H9 (cell line): Measurements from ENCODE around the gene ALDH1A1. TPM values are rescaled to one million over a fixed set of nuclear protein-coding genes. Genes with fewer than 3 reads are reported as not detected.

Experiments used
- DNase-seq: peaks from one replicate; pipeline ENCODE4 v3.0.0-alpha.2; 2017
- H2AFZ ChIP-seq: one replicate; pipeline ENCODE4 v1.6.1; 2013; ENCODE audit warnings: mild to moderate bottlenecking, low read length, control low read depth, moderate library complexity
- H2AK5ac ChIP-seq: 2 replicates; pipeline ENCODE4 v1.6.1; 2013; ENCODE audit warnings: low read length, control low read depth, mixed read lengths; ENCODE audit not compliant: insufficient read length
- H2BK120ac ChIP-seq: one replicate; pipeline ENCODE4 v1.6.1; 2013; ENCODE audit warnings: low read depth, mild to moderate bottlenecking, low read length, control low read depth, inconsistent platforms; ENCODE audit not compliant: poor library complexity, severe bottlenecking
- H2BK12ac ChIP-seq: 2 replicates; pipeline ENCODE4 v1.6.1; 2013; ENCODE audit warnings: low read length, control low read depth, mixed read lengths, low read depth; ENCODE audit not compliant: insufficient read length
- H2BK15ac ChIP-seq: 2 replicates; pipeline ENCODE4 v1.6.1; 2013; ENCODE audit warnings: low read depth, low read length, control low read depth
- H2BK20ac ChIP-seq: one replicate; pipeline ENCODE4 v1.6.1; 2013; ENCODE audit warnings: low read depth, mild to moderate bottlenecking, low read length, control low read depth, inconsistent platforms; ENCODE audit not compliant: poor library complexity, severe bottlenecking
- H2BK5ac ChIP-seq: 2 replicates; pipeline ENCODE4 v1.6.1; 2013; ENCODE audit warnings: low read length, control low read depth, mixed read lengths; ENCODE audit not compliant: insufficient read length
- H3K14ac ChIP-seq: 2 replicates; pipeline ENCODE4 v1.6.1; 2013; ENCODE audit warnings: low read length, control low read depth; ENCODE audit not compliant: insufficient read depth
- H3K18ac ChIP-seq: 2 replicates; pipeline ENCODE4 v1.6.1; 2013; ENCODE audit warnings: low read depth, mild to moderate bottlenecking, mixed read lengths, low read length, control low read depth; ENCODE audit not compliant: insufficient read length
- H3K23ac ChIP-seq: 2 replicates; pipeline ENCODE4 v1.6.1; 2013; ENCODE audit warnings: low read length, control low read depth, mixed read lengths, low read depth; ENCODE audit not compliant: insufficient read length
- H3K23me2 ChIP-seq: 2 replicates; pipeline ENCODE4 v1.6.1; 2013; ENCODE audit warnings: low read depth, mild to moderate bottlenecking, mixed read lengths, low read length, control low read depth; ENCODE audit not compliant: insufficient read length, poor library complexity, severe bottlenecking
- H3K27ac ChIP-seq: 2 replicates; pipeline ENCODE4 v1.5.1; 2013; ENCODE audit warnings: low read length, control low read depth, mixed read lengths, low read depth; ENCODE audit not compliant: insufficient read length
- H3K27me3 ChIP-seq: 2 replicates; pipeline ENCODE4 v1.6.1; 2013; ENCODE audit warnings: low read length, control low read depth, inconsistent platforms; ENCODE audit not compliant: insufficient read depth
- H3K4ac ChIP-seq: 2 replicates; pipeline ENCODE4 v1.6.1; 2013; ENCODE audit warnings: low read depth, mild to moderate bottlenecking, control low read depth, inconsistent platforms, low read length, moderate library complexity
- H3K4me1 ChIP-seq: 2 replicates; pipeline ENCODE4 v1.6.1; 2013; ENCODE audit warnings: low read length, control low read depth, inconsistent platforms; ENCODE audit not compliant: insufficient read depth
- H3K4me2 ChIP-seq: 2 replicates; pipeline ENCODE4 v1.6.1; 2013; ENCODE audit warnings: low read length, control low read depth, mixed read lengths; ENCODE audit not compliant: insufficient read length, insufficient read depth
- H3K56ac ChIP-seq: 2 replicates; pipeline ENCODE4 v1.6.1; 2013; ENCODE audit warnings: low read depth, mild to moderate bottlenecking, mixed read lengths, low read length, control low read depth; ENCODE audit not compliant: insufficient read length
- H3K79me1 ChIP-seq: 2 replicates; pipeline ENCODE4 v1.6.1; 2013; ENCODE audit warnings: low read depth, mild to moderate bottlenecking, moderate library complexity, low read length, control low read depth, inconsistent platforms; ENCODE audit not compliant: insufficient read depth, poor library complexity, severe bottlenecking
- H3K79me2 ChIP-seq: 2 replicates; pipeline ENCODE4 v1.6.1; 2013; ENCODE audit warnings: low read length, control low read depth, inconsistent platforms; ENCODE audit not compliant: insufficient read depth
- H3K9ac ChIP-seq: 2 replicates; pipeline ENCODE4 v1.6.1; 2013; ENCODE audit warnings: low read length, control low read depth, mixed read lengths; ENCODE audit not compliant: insufficient read length; ENCODE audit errors: extremely low read depth
- H3K9me3 ChIP-seq: one replicate; pipeline ENCODE4 v1.6.1; 2013; ENCODE audit warnings: low read depth, low read length, inconsistent platforms; ENCODE audit not compliant: control insufficient read depth
- H3T11ph ChIP-seq: one replicate; pipeline ENCODE4 v1.6.1; 2013; ENCODE audit warnings: mild to moderate bottlenecking, low read length, control low read depth, inconsistent platforms
- H4K20me1 ChIP-seq: one replicate; pipeline ENCODE4 v1.6.1; 2013; ENCODE audit not compliant: control insufficient read depth, insufficient read length, insufficient read depth
- H4K5ac ChIP-seq: 2 replicates; pipeline ENCODE4 v1.6.1; 2013; ENCODE audit warnings: low read depth, mild to moderate bottlenecking, mixed read lengths, low read length, control low read depth; ENCODE audit not compliant: insufficient read length
- H4K8ac ChIP-seq: replicated peaks from 2 replicates; pipeline ENCODE4 v1.6.1; 2013; ENCODE audit warnings: low read length, control low read depth, mixed read lengths, low read depth; ENCODE audit not compliant: insufficient read length
- H4K91ac ChIP-seq: 2 replicates; pipeline ENCODE4 v1.6.1; 2013; ENCODE audit warnings: low read depth, mild to moderate bottlenecking, moderate library complexity, mixed read lengths, low read length, control low read depth; ENCODE audit not compliant: insufficient read length
- H3K27ac Mint-ChIP-seq, 3 experiments: 2 replicates in 2 of 3; 3 replicates in 1 of 3; pipeline ENCODE4 v1.8.0; 2020 to 2021; ENCODE audit warnings: mixed read lengths in 3 of 3, mild to moderate bottlenecking in 1 of 3, moderate library complexity in 1 of 3
- H3K27me3 Mint-ChIP-seq: 2 replicates; pipeline ENCODE4 v1.8.0; 2021; ENCODE audit warnings: low read depth, mild to moderate bottlenecking, moderate library complexity, mixed read lengths
- H3K36me3 Mint-ChIP-seq, 3 experiments: 2 replicates in 2 of 3; 3 replicates in 1 of 3; pipeline ENCODE4 v1.8.0; 2020 to 2021; ENCODE audit warnings: low read depth in 3 of 3, mixed read lengths in 3 of 3; ENCODE audit not compliant: insufficient read depth in 1 of 3
- H3K4me1 Mint-ChIP-seq, 2 experiments: 2 replicates each; pipeline ENCODE4 v1.8.0; 2020; ENCODE audit warnings: mixed read lengths in 2 of 2
- H3K4me3 Mint-ChIP-seq, 2 experiments: 2 replicates in 1 of 2; 3 replicates in 1 of 2; pipeline ENCODE4 v1.8.0; 2020 to 2021; ENCODE audit warnings: mild to moderate bottlenecking in 2 of 2, mixed read lengths in 2 of 2, moderate library complexity in 1 of 2
- H3K9me3 Mint-ChIP-seq, 2 experiments: 2 replicates in 1 of 2; 3 replicates in 1 of 2; pipeline ENCODE4 v1.8.0; 2020; ENCODE audit warnings: mild to moderate bottlenecking in 2 of 2, mixed read lengths in 2 of 2, moderate library complexity in 1 of 2
- CTCF ChIP-seq: fragments of 200-600 bp; sonication (generic); conservative IDR thresholded peaks from 3 replicates; pipeline ENCODE4 v1.8.0; 2021; ENCODE audit warnings: antibody characterized with exemption, mild to moderate bottlenecking
- WGBS: extraction: QIAGEN DNeasy Blood & Tissue Kit; methylation state at CpG from one replicate; pipeline ENCODE4 v1.1.7; 2013; ENCODE audit warnings: missing lambda C conversion rate, low lambda C conversion rate, mixed read lengths; ENCODE audit not compliant: insufficient read length; ENCODE audit errors: extremely low coverage; 5-methylcytosine and 5-hydroxymethylcytosine counted together
- total RNA-seq: library from RNA; stranded (reverse); gene quantifications from 2 replicates; pipeline ENCODE4 v1.2.1, GENCODE V29; 2021

ALDH1A1 gene
- total RNA-seq, 1 experiment from 2014 or later: 1.1 TPM

DNA sequence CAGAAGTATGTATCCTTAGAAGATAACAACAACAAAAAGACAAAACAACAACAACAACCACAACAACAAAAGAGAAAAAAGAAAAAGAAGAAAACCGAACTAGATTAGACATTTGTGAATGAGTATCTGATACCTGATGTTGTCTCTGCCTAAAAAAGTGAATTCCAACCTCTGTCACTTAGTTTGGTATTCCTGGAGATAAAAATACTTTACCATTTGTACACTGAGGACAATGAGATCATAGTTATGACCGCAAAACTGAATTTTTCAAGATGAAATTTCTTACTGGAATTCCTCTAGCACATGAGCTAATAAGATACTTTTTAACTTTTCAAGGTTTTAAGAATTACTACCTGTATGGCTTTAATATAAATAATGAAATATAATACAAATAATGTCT is 54.5 kb downstream of the ALDH1A1 start:
- no peaks in the 10 kb centered on the region for H3K79me1 ChIP-seq
- H3K23ac ChIP-seq: no peak overlapping the region
- Mint-ChIP-seq H3K27me3 (no peaks in the 10 kb centered on the region), H3K9me3 (no peaks in the 10 kb centered on the region), H3K4me3 (no peak overlapping the region), H3K36me3 (no peaks in the 10 kb centered on the region), H3K4me1 (peaks cover 9 to 10% of the 10 kb centered on the region in 2 experiments), H3K27ac (no peak overlapping the region)
- no peak overlapping the region for H3K27ac ChIP-seq
- no peak overlapping the region for H3K4ac ChIP-seq
- H2BK20ac ChIP-seq: no peak overlapping the region
- no peak overlapping the region for H3K9ac ChIP-seq
- no peak overlapping the region for H3K56ac ChIP-seq
- H3K23me2 ChIP-seq: no peaks in the 10 kb centered on the region
- TF ChIP-seq CTCF: no peak
- no CpG with 5 or more reads among the region's 2 CpGs for WGBS
- H4K8ac ChIP-seq: no peak overlapping the region
- no peak overlapping the region for H3K14ac ChIP-seq
- H2BK5ac ChIP-seq: no peak overlapping the region
- no peaks in the 10 kb centered on the region for H4K20me1 ChIP-seq
- H3K9me3 ChIP-seq: no peaks in the 10 kb centered on the region
- H2BK12ac ChIP-seq: no peak overlapping the region
- no peak overlapping the region for H2BK15ac ChIP-seq
- no peak overlapping the region for H4K91ac ChIP-seq
- H3K4me2 ChIP-seq: no peak overlapping the region
- no peak overlapping the region for H2BK120ac ChIP-seq
- no peak overlapping the region for H3T11ph ChIP-seq
- no peaks in the 10 kb centered on the region for H3K79me2 ChIP-seq
- H2AFZ ChIP-seq: no peak overlapping the region
- H3K27me3 ChIP-seq: no peaks in the 10 kb centered on the region
- H4K5ac ChIP-seq: no peak overlapping the region
- no peak overlapping the region for H3K18ac ChIP-seq
- H3K4me1 ChIP-seq: no peaks in the 10 kb centered on the region
- no peak overlapping the region for H2AK5ac ChIP-seq
- no peak for DNase-seq
